H1 (cell line): Measurements from ENCODE around the gene RAN. TPM values are rescaled to one million over a fixed set of nuclear protein-coding genes. Genes with fewer than 3 reads are reported as not detected.
A peak's percentile ranks its signal among the peaks of the same experiment; 100 is the strongest.

ENCODE experiments used
- E2F6 ChIP-seq: IDR thresholded peaks from 2 replicates; pipeline ENCODE4 v1.6.1; 2012; ENCODE audit warnings: inconsistent platforms
- NRF1 ChIP-seq: IDR thresholded peaks from 2 replicates; pipeline ENCODE4 v1.6.1; 2011; ENCODE audit warnings: mild to moderate bottlenecking, low read depth, low read length, improper control_type of control experiment
- YY1 ChIP-seq: IDR thresholded peaks from 2 replicates; pipeline ENCODE4 v1.6.1; 2011; ENCODE audit warnings: low read depth, mild to moderate bottlenecking, low read length
- polyA plus RNA-seq, 7 experiments: library from polyadenylated mRNA; depleted of rRNA in 3 of 7; stranded (reverse) in 5 of 7; unstranded in 2 of 7; fragments of >200 nt in 5 of 7; fragments of 200-250 nt in 2 of 7; gene quantifications; 1 replicate in 5 of 7; 2 replicates in 1 of 7; 4 replicates in 1 of 7; pipeline versions ENCODE4 v1.2.1 to v1.2.3, GENCODE V29; 2011 to 2013; ENCODE audit warnings: missing spikeins in 2 of 7, mixed read lengths in 2 of 7
- total RNA-seq: library from RNA; stranded (reverse); fragmentation: NEBNext Ultra II Directional; extraction: Animal tissue kit (Norgen Biotek cat#: 25700); gene quantifications from 2 replicates; pipeline ENCODE4 v1.2.1, GENCODE V29; 2021

Gene RAN
- total and polyA plus RNA-seq, 2 of the 8 experiments (the other 6 are each of a cell fraction or from before 2014, with no cell fraction given), result 2,064 to 2,203 TPM

- peak; percentile 85 for TF ChIP-seq YY1
- TF ChIP-seq E2F6, result peak; percentile 91
- peak; percentile 49; the same call in 1 of the 2 replicates for TF ChIP-seq NRF1
- TF ChIP-seq, all 59 proteins: peak for 16
Observed at GRCh38 chr12:130871286-130872178, at the start of gene RAN (continued).
